ENCODE data around the gene RTL5.

GRCh38 chrX:72110876-72111708 lies 20.6 kb downstream of the RTL5 start:
- TF ChIP-seq CTCF (conservative IDR thresholded peaks at IDR 0.05 in 1 of 2, IDR thresholded peaks at IDR 0.05 in 1 of 2; ENCODE audit: low read depth in 1 of 2, low read length in 2 of 2) (no peak), EZH2 (IDR thresholded peaks at IDR 0.05; ENCODE audit: low read length, missing control alignments) (no peak)
